Measurements from ENCODE around the gene APLP2. TPM values are rescaled to one million over a fixed set of nuclear protein-coding genes. Genes with fewer than 3 reads are reported as not detected.

APLP2 gene
- total and polyA plus RNA-seq, 3 donors from 2014 or later = 105 to 159 (median 130) TPM

GRCh38 chr11:130085671-130086290 is 16.1 kb downstream of the APLP2 start:
- no peaks in the 10 kb centered on the region for H3K9me3 ChIP-seq
- no peak for DNase-seq
- intact Hi-C loops (cut with DNase I; ENCODE audit: low total_unique reads) = no loop called here

GRCh38 chr11:130086669-130087068 is 17.0 kb downstream of the APLP2 start:
- no peaks in the 10 kb centered on the region for H3K36me3 ChIP-seq (ENCODE audit: low read depth, missing control alignments)
- no peaks in the 10 kb centered on the region for H3K9me3 ChIP-seq
- intact Hi-C loops (cut with DNase I; ENCODE audit: low total_unique reads) = no loop called here
- DNase-seq = no peak
- H3K4me3 ChIP-seq = no peak overlapping the region
- WGBS, 2 donors = 78 to 80% methylated on average over 2 of the region's 2 CpGs
- H3K4me1 ChIP-seq = no peaks in the 10 kb centered on the region
- H3K27ac ChIP-seq = no peak overlapping the region
- no peak for TF ChIP-seq POLR2A (IDR thresholded peaks at IDR 0.05)
- TF ChIP-seq CTCF (IDR thresholded peaks at IDR 0.05) = no peak
- no peaks in the 10 kb centered on the region for H3K27me3 ChIP-seq

More at GRCh38 chr11:130085671-130086290, 16.1 kb downstream of the APLP2 start:
- Histone ChIP-seq H3K4me1 (no peaks in the 10 kb centered on the region), H3K27me3 (no peaks in the 10 kb centered on the region), H3K4me3 (no peak overlapping the region), H3K36me3 (ENCODE audit: low read depth, missing control alignments) (no peaks in the 10 kb centered on the region), H3K27ac (no peak overlapping the region)
- TF ChIP-seq POLR2A (IDR thresholded peaks at IDR 0.05) = no peak
- TF ChIP-seq CTCF (IDR thresholded peaks at IDR 0.05) = no peak
- WGBS, 2 donors = 91 to 93% methylated on average over 6 of the region's 6 CpGs

GRCh38 chr11:130087294-130087926 is 17.7 kb downstream of the APLP2 start:
- no peaks in the 10 kb centered on the region for H3K36me3 ChIP-seq (ENCODE audit: low read depth, missing control alignments)
- H3K9me3 ChIP-seq = no peaks in the 10 kb centered on the region
- intact Hi-C loops (cut with DNase I; ENCODE audit: low total_unique reads) = no loop called here
- 82 to 86% methylated on average over 7 of the region's 7 CpGs for WGBS, 2 donors
- H3K27me3 ChIP-seq = no peaks in the 10 kb centered on the region
- H3K27ac ChIP-seq = no peak overlapping the region
- no peaks in the 10 kb centered on the region for H3K4me1 ChIP-seq
- no peak for TF ChIP-seq POLR2A (IDR thresholded peaks at IDR 0.05)
- no peak for DNase-seq
- no peak overlapping the region for H3K4me3 ChIP-seq

- 77 to 89% methylated on average over 2 of the region's 2 CpGs for WGBS, 2 donors
- Histone ChIP-seq H3K27me3 (no peaks in the 10 kb centered on the region), H3K36me3 (ENCODE audit: low read depth, missing control alignments) (no peaks in the 10 kb centered on the region), H3K27ac (no peak overlapping the region), H3K4me3 (no peak overlapping the region), H3K9me3 (no peaks in the 10 kb centered on the region), H3K4me1 (no peaks in the 10 kb centered on the region)
- intact Hi-C loops (cut with DNase I; ENCODE audit: low total_unique reads) = no loop called here
- no peak for TF ChIP-seq POLR2A (IDR thresholded peaks at IDR 0.05)
- no peak for TF ChIP-seq CTCF (IDR thresholded peaks at IDR 0.05)
- DNase-seq = no peak
Measured at GRCh38 chr11:130088217-130088616, 18.5 kb downstream of the APLP2 start.

GRCh38 chr11:130088919-130089673 is 19.4 kb downstream of the APLP2 start:
- WGBS, 2 donors = 81 to 86% methylated on average over 9 of the region's 9 CpGs
- Histone ChIP-seq H3K4me1 (no peaks in the 10 kb centered on the region), H3K9me3 (no peaks in the 10 kb centered on the region), H3K27ac (no peak overlapping the region), H3K27me3 (no peaks in the 10 kb centered on the region), H3K4me3 (no peak overlapping the region), H3K36me3 (ENCODE audit: low read depth, missing control alignments) (no peaks in the 10 kb centered on the region)
- TF ChIP-seq POLR2A (IDR thresholded peaks at IDR 0.05) (no peak), CTCF (IDR thresholded peaks at IDR 0.05) (no peak)
- intact Hi-C loops (cut with DNase I; ENCODE audit: low total_unique reads) = no loop called here
- no peak for DNase-seq

Data from testis (tissue), 3 donors.